OCI-LY7 (cell line): ENCODE results near the gene CRYGD.
"Not testable (repeated sequence)": the region's sequence is repeated elsewhere in the genome, so short reads cannot be mapped to it uniquely, and the experiment has no call there.

Experiments used
- CTCF ChIP-seq: fragments of 200-600 bp; sonication (generic); conservative IDR thresholded peaks from 2 replicates; pipeline ENCODE4 v1.5.1; 2014; ENCODE audit warnings: mild to moderate bottlenecking, antibody characterized with exemption, low read length, moderate library complexity, mixed read lengths
- EZH2phosphoT487 ChIP-seq: fragments of 200-600 bp; sonication (generic); IDR thresholded peaks from 2 replicates; pipeline ENCODE4 v1.6.1; 2018; ENCODE audit warnings: low read depth, borderline replicate concordance, mild to moderate bottlenecking, mixed run types, antibody characterized with exemption, low read length, moderate library complexity, mixed read lengths

DNA sequence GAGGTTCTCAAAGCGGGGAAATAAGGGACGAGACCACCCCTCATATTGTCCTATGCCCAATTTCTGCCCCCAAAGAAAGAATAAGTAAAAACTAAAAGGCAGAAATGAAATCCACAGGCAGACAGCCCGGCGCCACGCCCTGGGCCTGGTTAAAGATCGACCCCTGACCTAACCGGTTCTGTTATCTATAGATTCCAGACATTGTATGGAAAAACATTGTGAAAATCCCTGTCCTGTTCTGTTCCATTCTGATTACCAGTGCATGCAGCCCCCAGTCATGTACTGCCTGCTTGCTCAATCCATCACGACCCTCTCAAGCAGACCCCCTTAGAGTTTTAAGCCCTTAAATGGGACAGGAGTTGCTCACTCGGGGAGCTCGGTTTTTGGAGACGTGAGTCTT lies 6.9 kb downstream of the CRYGD start:
- TF ChIP-seq CTCF, EZH2phosphoT487: not testable (repeated sequence)
